Adrenal gland (tissue), 12 donors: ENCODE measurements around the gene IPO7. TPM values are rescaled to one million over a fixed set of nuclear protein-coding genes. Genes with fewer than 3 reads are reported as not detected.

Source experiments
- DNase-seq, 7 donors: peaks; one replicate each; pipeline ENCODE4 v3.0.0-alpha.2; 2019 to 2020
- H3K27ac ChIP-seq, 5 donors: fragments of 200-600 bp; sonication (generic) in 4 of 5; 1 replicate in 3 of 5; 2 replicates in 2 of 5; pipeline versions ENCODE4 v1.5.1 to v1.8.0; 2016 to 2020; ENCODE audit warnings: mild to moderate bottlenecking in 1 of 5
- H3K27me3 ChIP-seq: fragments of 200-600 bp; 2 replicates; pipeline ENCODE4 v1.8.0; 2021
- H3K36me3 ChIP-seq, 2 donors: fragments of 200-600 bp; replicated peaks in 1 of 2; 1 replicate in 1 of 2; 2 replicates in 1 of 2; pipeline versions ENCODE4 v1.5.1 to v1.8.0; 2018 to 2022
- H3K4me1 ChIP-seq, 2 donors: fragments of 200-600 bp; replicated peaks in 1 of 2; 1 replicate in 1 of 2; 2 replicates in 1 of 2; pipeline versions ENCODE4 v1.5.1 to v1.8.0; 2018 to 2021
- H3K4me3 ChIP-seq, 4 donors: fragments of 200-600 bp; sonication (generic) in 3 of 4; one replicate each; pipeline ENCODE4 v1.5.1; 2016 to 2018
- H3K9me3 ChIP-seq, 3 donors: fragments of 200-600 bp; sonication (generic) in 1 of 3; replicated peaks in 1 of 3; 1 replicate in 2 of 3; 2 replicates in 1 of 3; pipeline versions ENCODE4 v1.5.1 to v1.8.0; 2016 to 2021
- CTCF ChIP-seq, 6 experiments: fragments of 450-650 bp in 4 of 6; fragments of 200-600 bp in 2 of 6; sonication (generic) in 1 of 6; IDR thresholded peaks; 1 replicate in 5 of 6; 2 replicates in 1 of 6; pipeline versions ENCODE4 v1.5.1 to v1.8.0; 2016 to 2021; ENCODE audit warnings: antibody characterized with exemption in 6 of 6, mild to moderate bottlenecking in 2 of 6, moderate library complexity in 1 of 6
- POLR2A ChIP-seq, 2 donors: fragments of 450-650 bp; IDR thresholded peaks; one replicate each; pipeline ENCODE4 v1.6.1; 2017; ENCODE audit warnings: antibody characterized with exemption in 2 of 2, mild to moderate bottlenecking in 2 of 2, moderate library complexity in 1 of 2
- WGBS, 4 donors: extraction: QIAGEN DNeasy Blood & Tissue Kit in 2 of 4; methylation state at CpG; one replicate each; pipeline versions ENCODE4 v1.1.5 to v1.1.7; 2013 to 2017; 5-methylcytosine and 5-hydroxymethylcytosine counted together
- intact Hi-C, 2 donors: fragments of 100-400 bp; cut with DNase I; formaldehyde crosslinking; loops; one replicate each; pipeline versions ENCODE4 v1.14.1 to v1.15.0; 2022 to 2023
- polyA plus RNA-seq, 3 donors: library from polyadenylated mRNA; stranded (reverse); fragments of 200-250 nt in 2 of 3; fragments of 350-450 nt in 1 of 3; fragmentation: Illumina TruSeq in 1 of 3; extraction: RNeasy Lipid Tissue Mini Kit (QIAGEN cat#74804) in 1 of 3; gene quantifications; one replicate each; pipeline ENCODE4 v1.2.3, GENCODE V29; 2013 to 2014
- total RNA-seq, 9 donors: library from RNA; depleted of rRNA in 4 of 9; stranded (reverse); fragments of >200 nt in 4 of 9; fragments of 120-200 nt in 1 of 9; fragmentation: NEBNext Ultra II Directional in 1 of 9; extraction: Animal tissue kit (Norgen Biotek cat#: 25700) in 1 of 9; gene quantifications; one replicate each; pipeline versions ENCODE4 v1.1.0 to v1.2.4, GENCODE V29; 2013 to 2023
- donor health status: healthy with polysubstance abuse.
- donor health status: Bipolar disorder and iron deficiency.
- donor health status: DM: yes; HTN: yes; CAD: no.
- donor health status: DM: no; HTN: no; CAD: no.
- donor health status: DM: no; HTN: no; CAD: no.
- donor health status: DM: yes; HTN: yes; CAD: no.

IPO7 gene
- total and polyA plus RNA-seq, 12 donors: 16.5 to 132 (median 77.5) TPM

DNA sequence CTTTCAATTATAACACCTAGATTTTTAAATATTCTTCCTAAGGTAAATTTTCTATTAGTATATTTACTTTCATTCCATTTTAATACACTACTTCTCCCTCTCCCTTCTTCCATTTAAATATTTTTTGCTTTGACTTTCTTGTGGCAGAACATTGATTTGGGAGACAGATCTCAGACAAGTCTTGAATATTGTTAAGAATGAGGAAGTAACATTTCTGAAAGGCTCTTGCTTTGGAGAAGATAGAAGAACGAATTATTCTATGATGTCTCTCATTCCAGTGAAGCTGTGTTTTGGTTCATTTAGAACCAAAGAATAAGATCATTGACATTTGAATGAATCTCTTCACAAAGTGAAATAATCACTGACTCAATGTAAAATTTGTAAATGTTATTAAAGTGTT, 2.4 kb downstream of the IPO7 start:
- whole genome bisulfite sequencing, 4 donors: 38 to 50% (median 42%) methylated on average over 1 of the region's 1 CpG
- H3K9me3 ChIP-seq: no peaks in the 10 kb centered on the region
- intact Hi-C loops: no loop called here

GRCh38 chr11:9396310-9396709, 11.9 kb downstream of the IPO7 start:
- H3K36me3 ChIP-seq: no peaks in the 10 kb centered on the region

More for the DNA sequence above, 2.4 kb downstream of the IPO7 start:
- H3K36me3 ChIP-seq: no peaks in the 10 kb centered on the region
- peaks cover 12 to 22% of the 10 kb centered on the region in 2 donors for H3K4me1 ChIP-seq
- H3K27me3 ChIP-seq: no peaks in the 10 kb centered on the region
- no peak overlapping the region for H3K4me3 ChIP-seq
- no peak for TF ChIP-seq CTCF (IDR thresholded peaks at IDR 0.05)
- TF ChIP-seq POLR2A (IDR thresholded peaks at IDR 0.05): no peak
- no peak overlapping the region for H3K27ac ChIP-seq
- no peak for DNase-seq

DNA sequence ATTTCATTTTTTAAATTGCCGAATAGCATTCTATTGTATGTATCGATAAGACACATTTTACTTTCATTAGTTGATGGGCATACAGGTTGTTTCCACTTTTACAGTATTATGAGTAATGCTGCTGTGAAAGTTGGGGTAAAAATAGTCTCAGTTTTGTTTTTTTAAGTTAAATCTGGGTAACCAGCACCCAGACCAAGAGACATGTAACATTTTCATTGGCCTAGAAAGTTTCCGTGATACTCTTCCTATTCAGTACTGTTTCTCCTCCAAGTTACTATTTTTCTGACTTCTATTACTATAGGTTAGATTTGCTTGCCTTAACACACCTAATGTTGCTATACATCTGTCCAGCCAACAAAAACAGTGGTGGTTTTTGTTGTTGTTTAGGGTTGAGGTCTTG, 12.3 kb downstream of the IPO7 start:
- no peaks in the 10 kb centered on the region for H3K36me3 ChIP-seq
- H3K4me1 ChIP-seq: peaks cover 0 to 19% of the 10 kb centered on the region in 2 donors
- no peaks in the 10 kb centered on the region for H3K9me3 ChIP-seq
- no peak for DNase-seq
- whole genome bisulfite sequencing, 4 donors: 94 to 97% (median 97%) methylated on average over 3 of the region's 3 CpGs
- H3K27ac ChIP-seq: no peak overlapping the region
- TF ChIP-seq POLR2A (IDR thresholded peaks at IDR 0.05): no peak
- TF ChIP-seq CTCF (IDR thresholded peaks at IDR 0.05): no peak
- H3K27me3 ChIP-seq: no peaks in the 10 kb centered on the region
- intact Hi-C loops: no loop called here
- H3K4me3 ChIP-seq: no peak overlapping the region

More at GRCh38 chr11:9396310-9396709, 11.9 kb downstream of the IPO7 start:
- Histone ChIP-seq H3K4me1 (peaks cover 0 to 19% of the 10 kb centered on the region in 2 donors), H3K27me3 (no peaks in the 10 kb centered on the region), H3K4me3 (no peak overlapping the region), H3K27ac (no peak overlapping the region), H3K9me3 (no peaks in the 10 kb centered on the region)
- no peak for DNase-seq
- WGBS, 4 donors: 89 to 94% (median 94%) methylated on average over 10 of the region's 10 CpGs
- intact Hi-C loops: no loop called here
- TF ChIP-seq POLR2A (IDR thresholded peaks at IDR 0.05) (no peak), CTCF (IDR thresholded peaks at IDR 0.05) (no peak)

DNA sequence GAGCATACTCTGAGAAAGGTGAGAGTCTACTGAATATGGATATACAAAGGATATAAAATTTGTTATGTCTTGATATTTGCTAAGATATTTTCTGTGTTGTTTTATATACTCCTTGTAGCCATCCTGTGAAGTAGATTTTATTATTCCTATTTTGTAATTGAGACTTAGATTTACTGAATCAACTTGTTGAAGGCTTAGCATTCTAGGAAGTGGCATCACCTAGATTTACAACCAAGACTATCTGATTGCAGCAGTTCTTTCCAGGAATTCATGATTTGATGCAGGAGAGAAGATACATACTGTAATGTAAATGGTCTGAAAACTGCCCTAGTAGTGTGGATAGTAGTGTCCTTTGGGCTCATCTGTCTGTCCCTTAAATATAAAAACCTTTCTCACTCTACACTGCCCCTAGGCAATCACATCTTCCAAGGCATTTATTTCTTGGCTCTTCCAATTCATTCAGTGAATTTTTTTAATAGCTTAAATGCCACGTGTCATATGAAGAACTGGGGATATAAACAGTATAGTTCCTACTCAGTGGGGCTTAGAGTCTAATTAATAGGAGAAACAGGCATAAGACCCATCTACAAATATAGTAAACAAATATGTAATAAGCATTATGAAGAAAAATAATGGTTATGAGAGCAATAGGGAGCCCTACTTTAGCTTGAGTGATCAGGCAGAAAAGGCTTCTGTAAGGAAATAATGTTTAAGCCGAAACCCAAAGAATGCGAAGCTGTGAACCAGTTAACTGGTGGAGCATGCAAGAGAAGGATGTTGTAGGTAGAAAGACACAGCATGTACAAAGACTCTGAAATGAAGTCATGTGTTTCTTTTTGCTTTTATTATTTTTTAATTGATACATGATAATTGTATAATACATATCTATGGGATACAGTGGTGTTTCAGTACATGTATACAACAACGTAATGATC, 13.6 kb downstream of the IPO7 start:
- Histone ChIP-seq H3K27me3 (no peaks in the 10 kb centered on the region), H3K4me3 (no peak overlapping the region), H3K9me3 (no peaks in the 10 kb centered on the region), H3K4me1 (peaks cover 0 to 19% of the 10 kb centered on the region in 2 donors), H3K36me3 (peaks cover 0 to under 1% of the 10 kb centered on the region in 2 donors), H3K27ac (no peak overlapping the region)
- DNase-seq: no peak
- intact Hi-C loops: no loop called here
- TF ChIP-seq CTCF (IDR thresholded peaks at IDR 0.05): no peak
- no peak for TF ChIP-seq POLR2A (IDR thresholded peaks at IDR 0.05)
- WGBS, 4 donors: 80 to 85% (median 84%) methylated on average over 4 of the region's 4 CpGs
